Measurements from ENCODE around the gene ANO4. TPM values are rescaled to one million over a fixed set of nuclear protein-coding genes. Genes with fewer than 3 reads are reported as not detected.
"Not testable (repeated sequence)": the region's sequence is repeated elsewhere in the genome, so short reads cannot be mapped to it uniquely, and the experiment has no call there.

Gene ANO4
- total and polyA plus RNA-seq, 8 donors, result 0.37 TPM; not detected in 7

DNA sequence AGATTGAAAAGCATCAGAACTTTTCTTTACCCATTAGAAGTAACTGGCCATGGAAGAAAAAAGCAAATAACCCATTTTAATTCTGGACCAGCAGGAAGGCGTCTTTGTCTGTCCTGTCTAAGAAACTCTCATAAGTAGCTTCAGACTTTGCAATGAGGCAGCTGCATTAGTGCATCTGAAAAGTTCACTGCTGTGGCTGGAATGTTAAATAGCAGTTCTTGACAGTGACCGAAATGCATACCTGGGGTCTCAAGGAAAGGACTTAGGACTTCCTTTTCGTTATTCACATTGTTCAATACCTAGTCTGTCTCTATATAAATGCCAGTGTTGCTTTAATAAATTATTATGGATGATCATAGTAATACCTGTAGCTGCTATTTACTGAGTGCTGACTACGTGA lies 125.9 kb downstream of the ANO4 start:
- H3K9me3 ChIP-seq, result no peaks in the 10 kb centered on the region
- no peak overlapping the region for H3K4me3 ChIP-seq
- DNase-seq, result no peak
- 55 to 69% (median 61%) methylated on average over 4 of the region's 4 CpGs for WGBS, 5 donors
- H3K27me3 ChIP-seq, result no peaks in the 10 kb centered on the region
- intact Hi-C loops (cut with DNase I; ENCODE audit: low total_unique reads), result no loop called here
- TF ChIP-seq EP300 (IDR thresholded peaks at IDR 0.05) (no peak), CTCF (IDR thresholded peaks at IDR 0.05) (no peak), POLR2AphosphoS5 (IDR thresholded peaks at IDR 0.05) (no peak), POLR2A (IDR thresholded peaks at IDR 0.05) (no peak)
- no peaks in the 10 kb centered on the region for H3K36me3 ChIP-seq
- H3K4me1 ChIP-seq, result no peaks in the 10 kb centered on the region
- H3K27ac ChIP-seq, result no peak overlapping the region

GRCh38 chr12:100926669-100927248 lies 132.2 kb downstream of the ANO4 start:
- Histone ChIP-seq H3K27ac (no peak overlapping the region), H3K27me3 (no peaks in the 10 kb centered on the region), H3K9me3 (no peaks in the 10 kb centered on the region), H3K4me1 (no peaks in the 10 kb centered on the region), H3K4me3 (no peak overlapping the region), H3K36me3 (no peaks in the 10 kb centered on the region)
- WGBS, 5 donors, result 0 to 35% (median 0%) methylated on average over 1 of the region's 1 CpG
- intact Hi-C loops (cut with DNase I; ENCODE audit: low total_unique reads), result no loop called here
- no peak for TF ChIP-seq POLR2A (IDR thresholded peaks at IDR 0.05)
- TF ChIP-seq EP300 (IDR thresholded peaks at IDR 0.05), result no peak
- no peak for TF ChIP-seq CTCF (IDR thresholded peaks at IDR 0.05)
- no peak for TF ChIP-seq POLR2AphosphoS5 (IDR thresholded peaks at IDR 0.05)
- peak in 1 of 2 donors; percentile 28 for DNase-seq

DNA sequence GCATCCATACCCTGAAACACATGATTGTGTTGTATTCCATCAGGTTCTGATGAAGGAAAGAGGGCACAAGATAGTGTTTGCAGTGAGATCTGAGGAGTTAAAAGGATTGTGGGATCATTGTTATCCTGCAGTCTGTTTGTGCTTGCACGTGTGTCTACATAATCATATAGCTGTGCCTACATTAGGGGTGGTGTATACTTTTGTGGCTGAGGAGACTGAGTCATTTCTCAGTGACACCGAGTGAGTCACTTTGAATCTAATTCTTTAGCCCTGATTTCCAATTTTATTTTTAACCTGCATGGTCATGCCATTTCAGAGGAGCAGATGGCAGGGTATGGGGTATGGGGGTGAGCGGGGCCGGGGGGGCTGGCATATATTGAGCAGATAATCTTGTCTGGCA lies 133.2 kb downstream of the ANO4 start:
- WGBS, 5 donors, result 54 to 77% (median 64%) methylated on average over 4 of the region's 4 CpGs
- TF ChIP-seq POLR2AphosphoS5 (IDR thresholded peaks at IDR 0.05), result no peak
- no peak for TF ChIP-seq POLR2A (IDR thresholded peaks at IDR 0.05)
- TF ChIP-seq EP300 (IDR thresholded peaks at IDR 0.05), result no peak
- no peak for TF ChIP-seq CTCF (IDR thresholded peaks at IDR 0.05)

GRCh38 chr12:100932571-100932970 lies 138.0 kb downstream of the ANO4 start:
- Histone ChIP-seq H3K4me1 (no peaks in the 10 kb centered on the region), H3K9me3 (no peaks in the 10 kb centered on the region), H3K27me3 (no peaks in the 10 kb centered on the region), H3K36me3 (no peaks in the 10 kb centered on the region), H3K4me3 (no peak overlapping the region), H3K27ac (no peak overlapping the region)
- intact Hi-C loops (cut with DNase I; ENCODE audit: low total_unique reads), result no loop called here
- no peak for DNase-seq
- TF ChIP-seq POLR2AphosphoS5 (IDR thresholded peaks at IDR 0.05) (no peak), CTCF (IDR thresholded peaks at IDR 0.05) (no peak), POLR2A (IDR thresholded peaks at IDR 0.05) (no peak), EP300 (IDR thresholded peaks at IDR 0.05) (no peak)
- WGBS, 5 donors, result 55 to 67% (median 63%) methylated on average over 2 of the region's 2 CpGs

More for the DNA sequence above, 133.2 kb downstream of the ANO4 start:
- no peaks in the 10 kb centered on the region for H3K9me3 ChIP-seq
- no peak for DNase-seq
- no peaks in the 10 kb centered on the region for H3K4me1 ChIP-seq
- H3K27ac ChIP-seq, result no peak overlapping the region
- H3K4me3 ChIP-seq, result no peak overlapping the region
- intact Hi-C loops (cut with DNase I; ENCODE audit: low total_unique reads), result no loop called here
- no peaks in the 10 kb centered on the region for H3K36me3 ChIP-seq
- H3K27me3 ChIP-seq, result no peaks in the 10 kb centered on the region

DNA sequence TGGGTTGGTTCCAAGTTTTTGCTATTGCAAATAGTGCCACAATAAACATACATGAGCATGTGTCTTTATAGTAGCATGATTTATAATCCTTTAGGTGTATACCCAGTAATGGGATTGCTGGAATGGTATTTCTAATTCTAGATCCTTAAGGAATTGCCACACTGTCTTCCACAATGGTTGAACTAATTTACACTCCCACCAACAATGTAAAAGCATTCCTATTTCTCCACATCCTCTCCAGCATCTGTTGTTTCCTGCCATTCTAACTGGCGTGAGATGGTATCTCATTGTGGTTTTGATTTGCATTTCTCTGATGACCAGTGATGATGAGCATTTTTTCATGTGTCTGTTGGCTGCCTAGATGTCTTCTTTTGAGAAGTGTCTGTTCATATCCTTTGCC lies 139.0 kb downstream of the ANO4 start:
- H3K27ac ChIP-seq; H3K36me3 ChIP-seq; DNase-seq; H3K9me3 ChIP-seq; intact Hi-C loops (cut with DNase I; ENCODE audit: low total_unique reads); H3K27me3 ChIP-seq; H3K4me1 ChIP-seq; H3K4me3 ChIP-seq: not testable (repeated sequence)
- WGBS, 5 donors, result 64 to 77% (median 74%) methylated on average over 1 of the region's 1 CpG

Measured in stomach (tissue), 9 donors.